HepG2 (cell line): ENCODE results near the gene WNK2. TPM values are rescaled to one million over a fixed set of nuclear protein-coding genes. Genes with fewer than 3 reads are reported as not detected.

Experiments used
- ATAC-seq: fragments of 200-7000 bp; cut with Tn5 transposase; 3 replicates; pipeline ENCODE4 v1.9.1; 2020; ENCODE audit warnings: mild to moderate bottlenecking, moderate library complexity
- BruUV-seq: library from RNA; stranded (reverse); fragments of 400-500 nt; replicated peaks from 2 replicates; lab custom pipeline; 2021; lab: Mats Ljungman, UMichigan
- CTCF ChIA-PET: fragments of 300-600 bp; formaldehyde crosslinking; extraction: SDS; loops from one replicate; lab custom pipeline; 2021; ENCODE audit warnings: low total read pairs, inconsistent platforms, low intra/inter-chr PET ratio; lab: Yijun Ruan, JAX
- POLR2A ChIA-PET: fragments of 350-600 bp; sonication (Branson Sonifier 250); formaldehyde crosslinking; loops from one replicate; lab custom pipeline; 2020; ENCODE audit warnings: antibody characterized with exemption, inconsistent platforms; lab: Yijun Ruan, JAX
- DNase-seq: peaks from one replicate; pipeline ENCODE4 v3.0.0-alpha.2; 2015; ENCODE audit warnings: low spot score
- FAIRE-seq: peaks from 3 replicates; lab custom pipeline; 2011; peaks lifted over from hg19 to GRCh38; lab: Jason Lieb, UNC
- H2AFZ ChIP-seq: one replicate; pipeline ENCODE4 v1.6.1; 2011; ENCODE audit warnings: low read length, inconsistent platforms
- H3K27ac ChIP-seq: fragments of 300-600 bp; 3 replicates; pipeline ENCODE4 v1.8.0; 2011; ENCODE audit warnings: mixed run types, mild to moderate bottlenecking, mixed read lengths, low read length, inconsistent platforms; ENCODE audit not compliant: insufficient read depth; ENCODE audit errors: extremely low read length
- H3K27me3 ChIP-seq, 2 experiments: fragments of 200-600 bp in 1 of 2; 2 replicates in 1 of 2; 3 replicates in 1 of 2; pipeline versions ENCODE4 v1.6.0 to v1.8.0; 2011; ENCODE audit warnings: low read length in 2 of 2, mild to moderate bottlenecking in 2 of 2, moderate library complexity in 2 of 2, inconsistent platforms in 1 of 2; ENCODE audit not compliant: insufficient read depth in 2 of 2, control insufficient read depth in 1 of 2
- H3K36me3 ChIP-seq, 2 experiments: fragments of 200-600 bp in 1 of 2; replicated peaks in 1 of 2; 2 replicates in 1 of 2; 3 replicates in 1 of 2; pipeline versions ENCODE4 v1.5.1 to v1.8.0; 2011; ENCODE audit warnings: low read length in 2 of 2, inconsistent platforms in 1 of 2; ENCODE audit not compliant: insufficient read depth in 2 of 2, control insufficient read depth in 1 of 2
- H3K4me1 ChIP-seq: 2 replicates; pipeline ENCODE4 v1.5.1; 2012; ENCODE audit warnings: low read length, inconsistent platforms; ENCODE audit not compliant: insufficient read depth
- H3K4me2 ChIP-seq: 2 replicates; pipeline ENCODE4 v1.6.0; 2011; ENCODE audit warnings: low read depth, low read length, inconsistent platforms
- H3K4me3 ChIP-seq, 3 experiments: fragments of 200-600 bp in 1 of 3; sonication (generic), shearing (Covaris generic) in 1 of 3; replicated peaks in 1 of 3; 2 replicates each; pipeline ENCODE4 v1.5.1; 2011 to 2016; ENCODE audit warnings: low read length in 3 of 3, inconsistent platforms in 2 of 3, low read depth in 2 of 3, mild to moderate bottlenecking in 2 of 3, control low read depth in 1 of 3, mixed read lengths in 1 of 3; ENCODE audit not compliant: insufficient read depth in 1 of 3
- H3K79me2 ChIP-seq: one replicate; pipeline ENCODE4 v1.6.1; 2011; ENCODE audit warnings: low read length, inconsistent platforms; ENCODE audit not compliant: insufficient read depth
- H3K9ac ChIP-seq: 2 replicates; pipeline ENCODE4 v1.6.0; 2011; ENCODE audit warnings: mild to moderate bottlenecking, low read depth, low read length, inconsistent platforms; ENCODE audit not compliant: insufficient read depth
- H3K9me3 ChIP-seq: 2 replicates; pipeline ENCODE4 v1.5.1; 2012; ENCODE audit warnings: mild to moderate bottlenecking, low read length
- H4K20me1 ChIP-seq: 2 replicates; pipeline ENCODE4 v1.6.0; 2011; ENCODE audit warnings: inconsistent platforms, mild to moderate bottlenecking, low read length, moderate library complexity; ENCODE audit not compliant: insufficient read depth
- ARID2 ChIP-seq: sonication (generic); formaldehyde crosslinking; IDR thresholded peaks from 2 replicates; pipeline ENCODE4 v1.8.1; 2022; ENCODE audit warnings: mild to moderate bottlenecking, missing genetic modification reagents, borderline replicate concordance
- GPBP1L1 ChIP-seq: sonication (generic); formaldehyde crosslinking; IDR thresholded peaks from 2 replicates; pipeline ENCODE4 v1.5.0; 2020; ENCODE audit warnings: mild to moderate bottlenecking, missing genetic modification reagents
- HMGA1 ChIP-seq: sonication (generic); formaldehyde crosslinking; conservative IDR thresholded peaks from 2 replicates; pipeline ENCODE4 v1.4.0; 2020; ENCODE audit warnings: missing genetic modification reagents
- ISX ChIP-seq: sonication (generic); formaldehyde crosslinking; conservative IDR thresholded peaks from 2 replicates; pipeline ENCODE4 v1.5.0; 2020; ENCODE audit warnings: missing genetic modification reagents
- MBNL3 ChIP-seq: fragments of 250-450 bp; sonication (Bioruptor Pico); conservative IDR thresholded peaks from 2 replicates; pipeline ENCODE4 v1.8.0; 2022; ENCODE audit warnings: mild to moderate bottlenecking, inconsistent platforms
- REL ChIP-seq: sonication (generic); formaldehyde crosslinking; conservative IDR thresholded peaks from 2 replicates; pipeline ENCODE4 v1.8.0; 2022; ENCODE audit warnings: mild to moderate bottlenecking, missing genetic modification reagents, moderate library complexity
- SETDB1 ChIP-seq: sonication (generic); formaldehyde crosslinking; IDR thresholded peaks from 2 replicates; pipeline ENCODE4 v1.5.1; 2020; ENCODE audit warnings: missing genetic modification reagents, mild to moderate bottlenecking, borderline replicate concordance
- SP140L ChIP-seq: sonication (generic); formaldehyde crosslinking; IDR thresholded peaks from 2 replicates; pipeline ENCODE4 v1.4.0; 2020; ENCODE audit warnings: missing genetic modification reagents, borderline replicate concordance
- ZMAT3 ChIP-seq: sonication (generic); formaldehyde crosslinking; conservative IDR thresholded peaks from 2 replicates; pipeline ENCODE4 v1.7.0; 2021; ENCODE audit warnings: missing genetic modification reagents
- ZNF20 ChIP-seq: sonication (generic); formaldehyde crosslinking; IDR thresholded peaks from 2 replicates; pipeline ENCODE4 v1.4.0; 2020; ENCODE audit warnings: mild to moderate bottlenecking, moderate library complexity, missing genetic modification reagents
- ZNF337 ChIP-seq: sonication (generic); formaldehyde crosslinking; IDR thresholded peaks from 2 replicates; pipeline ENCODE4 v1.5.1; 2020; ENCODE audit warnings: missing genetic modification reagents, low read depth, mild to moderate bottlenecking, borderline replicate concordance
- ZNF607 ChIP-seq: sonication (generic); formaldehyde crosslinking; IDR thresholded peaks from 2 replicates; pipeline ENCODE4 v1.5.1; 2020; ENCODE audit warnings: missing genetic modification reagents, mild to moderate bottlenecking, borderline replicate concordance
- WGBS: methylation state at CpG from one replicate; pipeline ENCODE4 v1.1.6; 2017; ENCODE audit warnings: low lambda C conversion rate; 5-methylcytosine and 5-hydroxymethylcytosine counted together
- in situ Hi-C: cut with HindIII; loops from 2 replicates; pipeline ENCODE4 v1.10.0; 2017; ENCODE audit warnings: low pct_unique_long_range_greater_than_20kb; ENCODE audit not compliant: extremely low pct_ligation_motif_present
- intact Hi-C: fragments of 100-400 bp; cut with micrococcal nuclease; formaldehyde crosslinking; loops from one replicate; pipeline ENCODE4 v1.10.0; 2022; ENCODE audit not compliant: unreplicated experiment
- polyA plus RNA-seq, 8 experiments: library from polyadenylated mRNA; depleted of rRNA in 3 of 8; stranded (reverse) in 7 of 8; unstranded in 1 of 8; fragments of >200 nt; fragmentation: Illumina TruSeq in 4 of 8; extraction: Trizol in 4 of 8; gene quantifications; 2 replicates each; pipeline versions ENCODE4 v1.2.1 to v1.2.3, GENCODE V29; 2011 to 2016; ENCODE audit warnings: low read depth in 4 of 8, missing spikeins in 1 of 8, mixed read lengths in 1 of 8; ENCODE audit not compliant: insufficient read depth in 1 of 8
- total RNA-seq, 5 experiments: library from RNA; depleted of rRNA; stranded (reverse); fragments of >200 nt; fragmentation: Illumina TruSeq; extraction: Trizol; gene quantifications; 2 replicates each; pipeline ENCODE4 v1.2.3, GENCODE V29; 2016; ENCODE audit warnings: low read depth in 1 of 5

The WNK2 gene
- total and polyA plus RNA-seq, 2 of the 13 experiments (the other 11 are each of a cell fraction or from before 2014, with no cell fraction given) = 10.5 to 12.0 TPM

GRCh38 chr9:93228453-93228852 is 44.5 kb downstream of the WNK2 start (continued):
- TF ChIP-seq ZNF607 (CRISPR knock-in tag) (no peak), SP140L (no peak)

GRCh38 chr9:93229636-93230035 is 45.7 kb downstream of the WNK2 start:
- CTCF ChIA-PET = no interaction called here
- no peak overlapping the region for H2AFZ ChIP-seq
- no peaks in the 10 kb centered on the region for H3K9me3 ChIP-seq
- peaks cover 31% of the 10 kb centered on the region for H3K79me2 ChIP-seq
- H4K20me1 ChIP-seq = peaks cover 8% of the 10 kb centered on the region; the same call in 1 of the 2 replicates
- BruUV-seq = no TSS peak
- H3K4me2 ChIP-seq = no peak overlapping the region
- intact Hi-C loops (no loop called here), in situ Hi-C loops (no loop called here)
- H3K36me3 ChIP-seq = peaks cover 13 to 43% of the 10 kb centered on the region in 2 experiments
- no peak for ATAC-seq
- H3K4me3 ChIP-seq = no peak overlapping the region
- POLR2A ChIA-PET = no interaction called here
- H3K4me1 ChIP-seq = peaks cover 7% of the 10 kb centered on the region
- no peak for FAIRE-seq
- DNase-seq = no peak
- H3K27me3 ChIP-seq = no peaks in the 10 kb centered on the region
- TF ChIP-seq ISX (CRISPR knock-in tag) = no peak
- no peak for TF ChIP-seq MBNL3 (CRISPR knock-in tag)
- TF ChIP-seq HMGA1 (CRISPR knock-in tag) = no peak
- no peak for TF ChIP-seq REL
- no peak for TF ChIP-seq ZMAT3 (CRISPR knock-in tag)
- no peak for TF ChIP-seq ZNF20 (CRISPR knock-in tag)
- no peak for TF ChIP-seq ZNF337 (CRISPR knock-in tag)
- no peak for TF ChIP-seq GPBP1L1
- no peak for TF ChIP-seq ARID2 (CRISPR knock-in tag)
- TF ChIP-seq SETDB1 = no peak
- 98% methylated on average over 14 of the region's 14 CpGs for WGBS
- H3K9ac ChIP-seq = no peak overlapping the region
- no peak overlapping the region for H3K27ac ChIP-seq
